Measurements from ENCODE around the gene ATP5F1C. TPM values are rescaled to one million over a fixed set of nuclear protein-coding genes. Genes with fewer than 3 reads are reported as not detected.

Gene ATP5F1C
- polyA plus RNA-seq, 1 of the 3 experiments (the other 2 are of a cell fraction), result 299 TPM

DNA sequence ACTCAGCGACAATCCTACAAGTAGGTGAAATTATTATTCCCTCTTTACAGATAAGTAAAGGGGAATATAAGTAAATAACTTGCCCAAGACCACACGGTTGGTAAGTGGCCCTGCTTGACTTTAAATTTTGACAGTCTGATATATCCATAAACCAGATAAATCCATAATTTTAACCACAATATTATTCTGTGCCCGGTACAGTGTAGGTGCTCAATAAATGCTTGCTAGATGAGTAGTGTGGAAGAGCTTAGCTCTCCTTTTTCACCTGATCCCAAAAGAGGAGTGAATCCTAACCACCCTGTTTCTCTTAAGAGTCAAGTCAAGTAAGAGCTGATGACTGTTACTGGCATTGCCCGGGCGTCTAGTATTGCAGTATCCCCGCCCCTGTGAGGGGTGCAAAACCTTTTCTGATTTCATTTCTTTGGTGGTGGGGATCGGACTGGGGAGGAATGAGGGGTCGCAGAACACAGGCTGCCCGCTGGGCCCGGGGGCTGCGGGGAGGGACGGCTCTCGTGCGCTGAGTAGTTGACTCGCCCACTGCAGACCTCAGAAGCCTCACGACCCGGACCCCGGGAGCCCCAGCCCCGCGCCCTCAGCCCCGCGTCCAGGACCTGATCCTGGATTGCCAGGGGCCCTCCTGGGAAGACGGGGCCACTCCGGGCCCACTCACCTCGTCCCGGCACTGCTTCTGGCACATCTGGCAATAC lies 674 bp upstream of the ATP5F1C start:
- ChIA-PET POLR2A (interaction anchor here (1.0 to 2.1 kb wide), 3 partner anchors 10 to 31 kb away, joined by 3 to 9 read pairs (median 5); partner anchors contain the start of gene TAF3), CTCF (interaction anchor here (0.9 to 1.1 kb wide), 2 partner anchors 10 kb away, joined by 3 read pairs; no protein-coding TSS in a partner anchor)
- H4K20me1 ChIP-seq (ENCODE audit: insufficient read depth), result peaks cover 62% of the 10 kb centered on the region

DNA sequence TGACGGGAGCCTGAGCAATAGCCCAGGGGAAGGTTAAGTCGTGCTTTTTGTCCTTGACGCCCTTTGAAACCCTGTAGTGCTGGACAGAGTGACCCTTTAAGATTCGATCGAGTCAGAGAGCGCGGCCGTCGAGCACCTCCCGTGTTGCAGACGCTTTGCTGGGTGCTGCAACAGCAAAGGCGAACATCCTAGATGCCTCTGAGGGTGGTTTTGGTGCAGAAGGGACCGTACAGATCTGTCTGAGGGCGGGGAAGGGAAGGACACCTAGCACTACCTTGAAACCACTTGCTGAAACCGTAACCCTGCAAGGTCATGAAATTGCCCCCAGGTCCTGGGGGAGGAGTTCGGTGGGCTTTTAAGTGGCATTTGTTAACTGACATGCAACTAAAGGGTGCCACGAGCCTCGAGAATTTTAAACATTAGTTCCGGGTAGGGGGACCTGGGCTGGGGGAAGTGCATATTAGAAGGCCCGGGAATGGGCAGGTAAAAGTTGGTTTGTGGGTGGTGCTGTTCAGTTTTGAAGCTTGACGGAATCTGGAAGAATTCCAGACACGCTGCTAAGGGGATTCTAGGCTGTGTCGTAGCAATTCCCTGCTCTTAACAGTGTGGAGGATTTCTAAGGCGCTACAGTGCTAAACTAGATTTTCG lies 786 bp downstream of the ATP5F1C start:
- H3K79me2 ChIP-seq (ENCODE audit: insufficient read depth), result peaks cover 100% of the 10 kb centered on the region
- H3K27ac ChIP-seq (ENCODE audit: low read depth in 2 of 2, low read length in 1 of 2), result peak overlapping the region; percentile 65 to 77; a peak in 3 of 4 replicates
- H3K36me3 ChIP-seq (replicated peaks in 1 of 2; ENCODE audit: control insufficient read depth in 1 of 2, insufficient read depth in 2 of 2, low read length in 1 of 2), result peaks cover 7 to 15% of the 10 kb centered on the region in 2 experiments
- DNase-seq, result peak; percentile 34
- peak overlapping the region; percentile 88 for H3K9ac ChIP-seq
- no peaks in the 10 kb centered on the region for H3K9me2 ChIP-seq
- H4K20me1 ChIP-seq (ENCODE audit: insufficient read depth), result peaks cover 76% of the 10 kb centered on the region
- CTCF ChIA-PET, result interaction anchor here (0.9 to 2.2 kb wide), 3 partner anchors 8 to 264 kb away, joined by 3 to 10 read pairs (median 4); no protein-coding TSS in a partner anchor
- peak overlapping the region; percentile 86 for H3K4me2 ChIP-seq
- WGBS (ENCODE audit: low lambda C conversion rate), result 3% methylated on average over 13 of the region's 25 CpGs
- H3K27me3 ChIP-seq (ENCODE audit: insufficient read depth), result no peaks in the 10 kb centered on the region
- H3K9me3 ChIP-seq, result no peaks in the 10 kb centered on the region
- POLR2A ChIA-PET, result interaction anchor here (1.0 to 2.1 kb wide), 3 partner anchors 12 to 30 kb away, joined by 3 to 9 read pairs (median 5); partner anchors contain the start of gene TAF3
- peak overlapping the region; percentile 33; the same call in 1 of the 2 replicates for H2AFZ ChIP-seq (ENCODE audit: low read depth)
- H3F3A ChIP-seq (replicated peaks; ENCODE audit: insufficient read depth), result peaks cover 9% of the 10 kb centered on the region
- peak overlapping the region; percentile 85 to 92 for H3K4me3 ChIP-seq (ENCODE audit: low read depth in 2 of 2, low read length in 1 of 2)
- H3K4me1 ChIP-seq (ENCODE audit: control insufficient read depth in 1 of 2, insufficient read depth in 2 of 2, low read depth in 1 of 2, low read length in 1 of 2), result peaks cover 14% of the 10 kb centered on the region in 2 experiments; a peak in 3 of 4 replicates
- TF ChIP-seq, protein P1, sequence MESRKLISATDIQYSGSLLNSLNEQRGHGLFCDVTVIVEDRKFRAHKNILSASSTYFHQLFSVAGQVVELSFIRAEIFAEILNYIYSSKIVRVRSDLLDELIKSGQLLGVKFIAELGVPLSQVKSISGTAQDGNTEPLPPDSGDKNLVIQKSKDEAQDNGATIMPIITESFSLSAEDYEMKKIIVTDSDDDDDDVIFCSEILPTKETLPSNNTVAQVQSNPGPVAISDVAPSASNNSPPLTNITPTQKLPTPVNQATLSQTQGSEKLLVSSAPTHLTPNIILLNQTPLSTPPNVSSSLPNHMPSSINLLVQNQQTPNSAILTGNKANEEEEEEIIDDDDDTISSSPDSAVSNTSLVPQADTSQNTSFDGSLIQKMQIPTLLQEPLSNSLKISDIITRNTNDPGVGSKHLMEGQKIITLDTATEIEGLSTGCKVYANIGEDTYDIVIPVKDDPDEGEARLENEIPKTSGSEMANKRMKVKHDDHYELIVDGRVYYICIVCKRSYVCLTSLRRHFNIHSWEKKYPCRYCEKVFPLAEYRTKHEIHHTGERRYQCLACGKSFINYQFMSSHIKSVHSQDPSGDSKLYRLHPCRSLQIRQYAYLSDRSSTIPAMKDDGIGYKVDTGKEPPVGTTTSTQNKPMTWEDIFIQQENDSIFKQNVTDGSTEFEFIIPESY (IDR thresholded peaks at IDR 0.05; ENCODE audit: borderline replicate concordance, low read depth), result no peak
- no peak for TF ChIP-seq EZH2phosphoT487 (IDR thresholded peaks at IDR 0.05; ENCODE audit: borderline replicate concordance, low read depth)
- no peak for TF ChIP-seq TCF12 (IDR thresholded peaks at IDR 0.05)
- TF ChIP-seq POLR2AphosphoS5 (IDR thresholded peaks at IDR 0.05; ENCODE audit: low read depth, low read length), result no peak
- TF ChIP-seq, protein P2, sequence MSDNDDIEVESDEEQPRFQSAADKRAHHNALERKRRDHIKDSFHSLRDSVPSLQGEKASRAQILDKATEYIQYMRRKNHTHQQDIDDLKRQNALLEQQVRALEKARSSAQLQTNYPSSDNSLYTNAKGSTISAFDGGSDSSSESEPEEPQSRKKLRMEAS (IDR thresholded peaks at IDR 0.05; ENCODE audit: low read depth), result no peak
- no peak for TF ChIP-seq NFIC (IDR thresholded peaks at IDR 0.05; ENCODE audit: borderline replicate concordance)
- TF ChIP-seq RXRA (IDR thresholded peaks at IDR 0.05; ENCODE audit: borderline replicate concordance, low read depth), result no peak
- TF ChIP-seq TEAD4 (IDR thresholded peaks at IDR 0.05; ENCODE audit: borderline replicate concordance, insufficient read depth), result no peak
- TF ChIP-seq CHD2 (IDR thresholded peaks at IDR 0.05; ENCODE audit: low read length, partially characterized antibody), result no peak
- TF ChIP-seq YY1 (IDR thresholded peaks at IDR 0.05; ENCODE audit: low read depth), result no peak
- TF ChIP-seq GATA2 (CRISPR knock-in tag; IDR thresholded peaks at IDR 0.05), result no peak
- TF ChIP-seq, protein P3, sequence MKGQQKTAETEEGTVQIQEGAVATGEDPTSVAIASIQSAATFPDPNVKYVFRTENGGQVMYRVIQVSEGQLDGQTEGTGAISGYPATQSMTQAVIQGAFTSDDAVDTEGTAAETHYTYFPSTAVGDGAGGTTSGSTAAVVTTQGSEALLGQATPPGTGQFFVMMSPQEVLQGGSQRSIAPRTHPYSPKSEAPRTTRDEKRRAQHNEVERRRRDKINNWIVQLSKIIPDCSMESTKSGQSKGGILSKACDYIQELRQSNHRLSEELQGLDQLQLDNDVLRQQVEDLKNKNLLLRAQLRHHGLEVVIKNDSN (IDR thresholded peaks at IDR 0.05; ENCODE audit: borderline replicate concordance, low read depth), result no peak
- no peak for TF ChIP-seq GABPA (IDR thresholded peaks at IDR 0.05; ENCODE audit: low read depth)
- TF ChIP-seq EP300 (IDR thresholded peaks at IDR 0.05; ENCODE audit: borderline replicate concordance in 1 of 2, low read depth in 1 of 2, low read length in 1 of 2), result no peak

More for the DNA sequence above, 674 bp upstream of the ATP5F1C start:
- peak overlapping the region; percentile 88 for H3K9ac ChIP-seq
- peak overlapping the region; percentile 65; a peak in 2 of 4 replicates for H3K27ac ChIP-seq (ENCODE audit: low read depth in 2 of 2, low read length in 1 of 2)
- peaks cover 6 to 11% of the 10 kb centered on the region in 2 experiments for H3K36me3 ChIP-seq (replicated peaks in 1 of 2; ENCODE audit: control insufficient read depth in 1 of 2, insufficient read depth in 2 of 2, low read length in 1 of 2)
- 8% methylated on average over 6 of the region's 26 CpGs for WGBS (ENCODE audit: low lambda C conversion rate)
- peak overlapping the region; percentile 86 for H3K4me2 ChIP-seq
- H3K79me2 ChIP-seq (ENCODE audit: insufficient read depth), result peaks cover 100% of the 10 kb centered on the region
- peak overlapping the region; percentile 68 for H2AFZ ChIP-seq (ENCODE audit: low read depth)
- H3K9me3 ChIP-seq, result no peaks in the 10 kb centered on the region
- no peak for DNase-seq
- H3K9me2 ChIP-seq, result no peaks in the 10 kb centered on the region
- H3F3A ChIP-seq (replicated peaks; ENCODE audit: insufficient read depth), result peaks cover 6% of the 10 kb centered on the region
- peaks cover 7 to 14% of the 10 kb centered on the region in 2 experiments; a peak in 3 of 4 replicates for H3K4me1 ChIP-seq (ENCODE audit: control insufficient read depth in 1 of 2, insufficient read depth in 2 of 2, low read depth in 1 of 2, low read length in 1 of 2)
- peak overlapping the region; percentile 85 to 92 for H3K4me3 ChIP-seq (ENCODE audit: low read depth in 2 of 2, low read length in 1 of 2)
- TF ChIP-seq FOXM1 (IDR thresholded peaks at IDR 0.05; ENCODE audit: low read depth) (no peak), YY1 (IDR thresholded peaks at IDR 0.05; ENCODE audit: low read depth) (no peak), SMC3 (IDR thresholded peaks at IDR 0.05; ENCODE audit: low read depth, low read length) (no peak), RAD21 (IDR thresholded peaks at IDR 0.05; ENCODE audit: low read length) (no peak)
- TF ChIP-seq, protein P4, sequence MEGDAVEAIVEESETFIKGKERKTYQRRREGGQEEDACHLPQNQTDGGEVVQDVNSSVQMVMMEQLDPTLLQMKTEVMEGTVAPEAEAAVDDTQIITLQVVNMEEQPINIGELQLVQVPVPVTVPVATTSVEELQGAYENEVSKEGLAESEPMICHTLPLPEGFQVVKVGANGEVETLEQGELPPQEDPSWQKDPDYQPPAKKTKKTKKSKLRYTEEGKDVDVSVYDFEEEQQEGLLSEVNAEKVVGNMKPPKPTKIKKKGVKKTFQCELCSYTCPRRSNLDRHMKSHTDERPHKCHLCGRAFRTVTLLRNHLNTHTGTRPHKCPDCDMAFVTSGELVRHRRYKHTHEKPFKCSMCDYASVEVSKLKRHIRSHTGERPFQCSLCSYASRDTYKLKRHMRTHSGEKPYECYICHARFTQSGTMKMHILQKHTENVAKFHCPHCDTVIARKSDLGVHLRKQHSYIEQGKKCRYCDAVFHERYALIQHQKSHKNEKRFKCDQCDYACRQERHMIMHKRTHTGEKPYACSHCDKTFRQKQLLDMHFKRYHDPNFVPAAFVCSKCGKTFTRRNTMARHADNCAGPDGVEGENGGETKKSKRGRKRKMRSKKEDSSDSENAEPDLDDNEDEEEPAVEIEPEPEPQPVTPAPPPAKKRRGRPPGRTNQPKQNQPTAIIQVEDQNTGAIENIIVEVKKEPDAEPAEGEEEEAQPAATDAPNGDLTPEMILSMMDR (IDR thresholded peaks at IDR 0.05), result no peak
- TF ChIP-seq, protein P5, sequence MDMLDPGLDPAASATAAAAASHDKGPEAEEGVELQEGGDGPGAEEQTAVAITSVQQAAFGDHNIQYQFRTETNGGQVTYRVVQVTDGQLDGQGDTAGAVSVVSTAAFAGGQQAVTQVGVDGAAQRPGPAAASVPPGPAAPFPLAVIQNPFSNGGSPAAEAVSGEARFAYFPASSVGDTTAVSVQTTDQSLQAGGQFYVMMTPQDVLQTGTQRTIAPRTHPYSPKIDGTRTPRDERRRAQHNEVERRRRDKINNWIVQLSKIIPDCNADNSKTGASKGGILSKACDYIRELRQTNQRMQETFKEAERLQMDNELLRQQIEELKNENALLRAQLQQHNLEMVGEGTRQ (IDR thresholded peaks at IDR 0.05; ENCODE audit: borderline replicate concordance, low read depth, low read length), result no peak
- no peaks in the 10 kb centered on the region for H3K27me3 ChIP-seq (ENCODE audit: insufficient read depth)

All from SK-N-SH (cell line).